ENCODE data around the gene ARF5.

- TF ChIP-seq CTCF (IDR thresholded peaks at IDR 0.05) (no peak), TCF7L2 (IDR thresholded peaks at IDR 0.05; ENCODE audit: low read depth, low read length) (no peak), POLR2AphosphoS5 (IDR thresholded peaks at IDR 0.05; ENCODE audit: low read depth, low read length) (no peak), REST (IDR thresholded peaks at IDR 0.05; ENCODE audit: insufficient read depth in 1 of 2, low read depth in 2 of 2, low read length in 1 of 2) (no peak), SIN3A (IDR thresholded peaks at IDR 0.05; ENCODE audit: borderline replicate concordance, insufficient read depth, low read depth, low read length) (no peak)
Observed at GRCh38 chr7:127556404-127556803, 31.8 kb upstream of the ARF5 start.
